BJ (cell line): ENCODE data around the gene UBE2Q1. TPM values are rescaled to one million over a fixed set of nuclear protein-coding genes. Genes with fewer than 3 reads are reported as not detected.

Experiments used
- CTCF ChIA-PET: fragments of 350-600 bp; formaldehyde crosslinking; extraction: SDS; loops from one replicate; lab custom pipeline; 2021; ENCODE audit warnings: antibody characterized with exemption, inconsistent platforms; lab: Yijun Ruan, JAX
- POLR2A ChIA-PET: fragments of 300-600 bp; sonication (Branson Sonifier 250); formaldehyde crosslinking; extraction: SDS; loops from one replicate; lab custom pipeline; 2021; ENCODE audit warnings: antibody characterized with exemption; lab: Charles Lee
- DNase-seq: peaks from one replicate; pipeline ENCODE4 v3.0.0-alpha.2; 2011; ENCODE audit warnings: low read depth
- H3K27me3 ChIP-seq: 2 replicates; pipeline ENCODE4 v1.6.0; 2011; ENCODE audit warnings: low read length; ENCODE audit not compliant: control insufficient read depth, insufficient read depth
- H3K36me3 ChIP-seq: 2 replicates; pipeline ENCODE4 v1.5.1; 2011; ENCODE audit warnings: low read length; ENCODE audit not compliant: control insufficient read depth, insufficient read depth
- H3K4me3 ChIP-seq: 2 replicates; pipeline ENCODE4 v1.5.1; 2011; ENCODE audit warnings: low read depth, mild to moderate bottlenecking, control low read depth, low read length
- CTCF ChIP-seq: IDR thresholded peaks from 2 replicates; pipeline ENCODE4 v1.5.1; 2011; ENCODE audit warnings: low read depth, mild to moderate bottlenecking, control low read depth, inconsistent platforms, low read length, moderate library complexity; ENCODE audit not compliant: insufficient read depth
- polyA plus RNA-seq: library from polyadenylated mRNA; depleted of rRNA; stranded (reverse); fragments of >200 nt; gene quantifications from 2 replicates; pipeline ENCODE4 v1.2.3, GENCODE V29; 2011

The UBE2Q1 gene
- polyA plus RNA-seq, 1 experiment: 11.0 TPM

- peaks cover 28% of the 10 kb centered on the region for H3K36me3 ChIP-seq
- no peaks in the 10 kb centered on the region for H3K27me3 ChIP-seq
- DNase-seq: no peak
- no peak overlapping the region for H3K4me3 ChIP-seq
- ChIA-PET CTCF (interaction anchor here (1.0 to 1.3 kb wide), 2 partner anchors 16 to 20 kb away, joined by 4 read pairs; no protein-coding TSS in a partner anchor), POLR2A (no interaction called here)
- no peak for TF ChIP-seq CTCF
Measured at GRCh38 chr1:154579374-154579773, 20.9 kb upstream of the UBE2Q1 start.

- POLR2A ChIA-PET: no interaction called here
- Histone ChIP-seq H3K27me3 (no peaks in the 10 kb centered on the region), H3K4me3 (no peak overlapping the region), H3K36me3 (peaks cover 23% of the 10 kb centered on the region)
- no peak for DNase-seq
- no peak for TF ChIP-seq CTCF
- CTCF ChIA-PET: interaction anchor here (1.3 kb wide), 1 partner anchor 18 kb away, joined by 4 read pairs; no protein-coding TSS in a partner anchor
Measured at GRCh38 chr1:154578058-154578418, 19.6 kb upstream of the UBE2Q1 start.

- Histone ChIP-seq H3K36me3 (peaks cover 19% of the 10 kb centered on the region), H3K27me3 (no peaks in the 10 kb centered on the region)
- POLR2A ChIA-PET: interaction anchor here (0.6 kb wide), 1 partner anchor 108 kb away, joined by 7 read pairs; no protein-coding TSS in a partner anchor
Measured at GRCh38 chr1:154577346-154578057, 19.0 kb upstream of the UBE2Q1 start.

GRCh38 chr1:154575951-154576566, 17.6 kb upstream of the UBE2Q1 start:
- CTCF ChIA-PET: interaction anchor here (0.6 to 2.9 kb wide), 6 partner anchors 10 to 368 kb away, joined by 3 to 12 read pairs (median 3); no protein-coding TSS in a partner anchor
- peaks cover 14% of the 10 kb centered on the region for H3K36me3 ChIP-seq
- no peak overlapping the region for H3K4me3 ChIP-seq
- DNase-seq: no peak
- POLR2A ChIA-PET: no interaction called here
- H3K27me3 ChIP-seq: no peaks in the 10 kb centered on the region; the same call in 1 of the 2 replicates
- no peak for TF ChIP-seq CTCF

More at GRCh38 chr1:154577346-154578057, 19.0 kb upstream of the UBE2Q1 start:
- DNase-seq: no peak
- TF ChIP-seq CTCF: no peak
- CTCF ChIA-PET: interaction anchor here (1.0 to 2.9 kb wide), 3 partner anchors 15 to 301 kb away, joined by 3 to 12 read pairs (median 4); no protein-coding TSS in a partner anchor
- H3K4me3 ChIP-seq: no peak overlapping the region
